CD4-positive, alpha-beta T cell treated with Interleukin-2 at 100 ng/mL for 4 hours (primary cell): ENCODE measurements around the gene CST3.
A peak's percentile ranks its signal among the peaks of the same experiment; 100 is the strongest.
"Not testable (repeated sequence)": the region's sequence is repeated elsewhere in the genome, so short reads cannot be mapped to it uniquely, and the experiment has no call there.

Experiments
- DNase-seq: peaks from one replicate; pipeline ENCODE4 v3.0.0-alpha.2; 2020; ENCODE audit warnings: low spot score

The CST3 gene

GRCh38 chr20:23637282-23638221 lies at the start of gene CST3:
Gene CST3 (minus strand): TSS chr20:23637955. CDS start chr20:23637862, 93 bp downstream.
- DNase-seq, result no peak

GRCh38 chr20:23686046-23686750 lies 48.4 kb upstream of the CST3 start:
- DNase-seq, result no peak

GRCh38 chr20:23685529-23685896 lies 47.8 kb upstream of the CST3 start:
- DNase-seq, result not testable (repeated sequence)

GRCh38 chr20:23684261-23684660 lies 46.5 kb upstream of the CST3 start:
- no peak for DNase-seq

- DNase-seq, result no peak
These were observed 46.1 kb upstream of the CST3 start for GRCh38 chr20:23683807-23684206.

GRCh38 chr20:23683281-23683680 lies 45.5 kb upstream of the CST3 start:
- no peak for DNase-seq

GRCh38 chr20:23680146-23680545 lies 42.4 kb upstream of the CST3 start:
- no peak for DNase-seq

- DNase-seq, result no peak
These were observed 41.7 kb upstream of the CST3 start for GRCh38 chr20:23679133-23680092.

GRCh38 chr20:23673209-23673608 lies 35.5 kb upstream of the CST3 start:
- no peak for DNase-seq

- DNase-seq, result no peak
These were observed 34.4 kb upstream of the CST3 start for GRCh38 chr20:23672158-23672557.

- no peak for DNase-seq
These were observed 33.7 kb upstream of the CST3 start for GRCh38 chr20:23671479-23671878.

GRCh38 chr20:23670361-23670760 lies 32.6 kb upstream of the CST3 start:
- DNase-seq, result no peak

- no peak for DNase-seq
These were observed 32.1 kb upstream of the CST3 start for GRCh38 chr20:23669866-23670265.

GRCh38 chr20:23669327-23669726 lies 31.6 kb upstream of the CST3 start:
- no peak for DNase-seq

GRCh38 chr20:23668477-23668951 lies 30.8 kb upstream of the CST3 start:
- peak; percentile 35 for DNase-seq

- DNase-seq, result no peak
These were observed 29.9 kb upstream of the CST3 start for GRCh38 chr20:23667666-23668065.

- no peak for DNase-seq
These were observed 28.9 kb upstream of the CST3 start for GRCh38 chr20:23666698-23667097.

- DNase-seq, result no peak
These were observed 28.4 kb upstream of the CST3 start for GRCh38 chr20:23666189-23666588.

- no peak for DNase-seq
These were observed 27.2 kb upstream of the CST3 start for GRCh38 chr20:23664954-23665353.

GRCh38 chr20:23664046-23664445 lies 26.3 kb upstream of the CST3 start:
- DNase-seq, result not testable (repeated sequence)

- no peak for DNase-seq
These were observed 25.4 kb upstream of the CST3 start for GRCh38 chr20:23663180-23663579.
